Measurements from ENCODE around the gene C2orf72. TPM values are rescaled to one million over a fixed set of nuclear protein-coding genes. Genes with fewer than 3 reads are reported as not detected.
"Not testable (repeated sequence)": the region's sequence is repeated elsewhere in the genome, so short reads cannot be mapped to it uniquely, and the experiment has no call there.

Gene C2orf72
- total RNA-seq, 1 donor from 2014 or later, result not detected

DNA sequence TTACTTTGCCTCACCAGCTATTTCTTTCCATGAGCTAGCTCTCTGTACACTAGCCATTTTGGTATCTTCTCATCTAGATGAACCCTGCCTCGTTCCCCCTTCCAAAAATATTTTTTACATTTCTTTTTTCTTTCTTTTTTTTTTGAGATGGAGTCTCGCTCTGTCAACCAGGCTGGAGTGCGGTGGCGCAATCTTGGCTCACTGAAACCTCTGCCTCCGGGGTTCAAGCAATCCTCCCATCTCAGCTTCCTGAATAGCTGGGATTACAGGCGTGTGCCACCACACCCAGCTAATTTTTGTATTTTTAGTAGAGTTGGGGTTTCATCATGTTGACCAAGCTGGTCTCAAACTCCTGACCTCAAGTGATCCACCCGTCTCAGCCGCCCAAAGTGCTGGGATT is 30.2 kb downstream of the C2orf72 start:
- intact Hi-C loops (cut with micrococcal nuclease), result not testable (repeated sequence)

DNA sequence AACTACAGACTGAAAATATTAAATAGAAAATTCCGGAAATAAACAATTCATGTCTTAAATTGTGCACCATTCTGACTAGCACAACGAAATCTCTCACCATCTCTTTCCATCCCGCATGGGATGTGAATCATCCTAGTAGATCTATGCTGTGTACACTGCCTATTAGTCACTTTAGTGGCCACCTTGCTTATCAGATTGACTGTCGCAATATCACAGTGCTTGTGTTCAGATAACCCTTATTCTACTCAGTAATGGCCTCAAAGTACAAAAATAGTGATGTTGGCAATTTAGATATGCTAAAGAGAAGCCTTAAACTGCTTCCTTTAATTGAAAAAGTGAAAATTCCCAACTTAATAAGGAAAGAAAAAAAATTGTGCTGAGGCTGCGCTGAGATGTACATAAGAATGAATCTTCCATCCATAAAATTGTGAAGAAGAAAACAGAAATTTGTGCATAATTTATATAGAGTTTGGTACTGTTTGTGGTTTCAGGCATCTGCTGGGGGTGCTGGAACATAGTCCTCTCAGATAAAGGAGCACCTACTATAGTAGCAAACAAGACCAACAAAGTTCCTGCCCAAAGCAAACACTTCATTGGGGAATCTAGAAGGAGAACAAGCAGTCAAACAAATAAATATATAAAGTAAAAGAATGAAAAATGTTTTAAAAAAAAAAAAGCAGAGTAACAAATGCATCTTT is 31.4 kb downstream of the C2orf72 start:
- intact Hi-C loops (cut with micrococcal nuclease), result no loop called here

DNA sequence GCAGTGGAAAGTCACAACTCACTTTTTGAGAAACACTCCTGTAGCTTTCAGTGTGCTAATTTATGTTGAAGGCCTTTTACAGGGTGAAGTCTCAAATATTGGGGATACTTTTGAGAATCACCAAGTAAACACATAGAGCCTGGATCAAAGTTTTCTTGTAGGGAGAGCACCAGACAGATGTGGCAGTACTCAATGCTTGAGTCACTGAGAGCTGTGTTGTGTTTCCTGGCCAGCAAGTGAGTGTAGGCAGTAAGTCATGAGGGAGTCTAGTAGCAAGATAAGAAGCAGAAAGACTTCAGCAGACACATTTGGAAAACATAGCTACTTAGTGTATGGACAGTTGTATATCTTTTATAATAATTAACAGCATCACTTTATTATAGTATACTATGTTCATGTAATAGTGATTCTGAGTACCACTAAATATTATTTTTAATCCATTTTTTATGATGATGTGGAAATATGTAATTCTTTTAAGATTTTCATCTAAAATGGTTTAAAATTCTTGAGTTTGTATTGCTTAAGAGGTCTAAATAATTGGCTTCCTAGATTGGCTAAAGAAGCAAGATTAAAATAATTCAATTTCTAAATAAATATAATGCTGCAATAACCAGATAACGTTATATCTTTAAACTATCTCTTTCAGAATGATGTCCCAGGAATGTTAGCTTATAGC is 32.2 kb downstream of the C2orf72 start:
- intact Hi-C loops (cut with micrococcal nuclease), result no loop called here

DNA sequence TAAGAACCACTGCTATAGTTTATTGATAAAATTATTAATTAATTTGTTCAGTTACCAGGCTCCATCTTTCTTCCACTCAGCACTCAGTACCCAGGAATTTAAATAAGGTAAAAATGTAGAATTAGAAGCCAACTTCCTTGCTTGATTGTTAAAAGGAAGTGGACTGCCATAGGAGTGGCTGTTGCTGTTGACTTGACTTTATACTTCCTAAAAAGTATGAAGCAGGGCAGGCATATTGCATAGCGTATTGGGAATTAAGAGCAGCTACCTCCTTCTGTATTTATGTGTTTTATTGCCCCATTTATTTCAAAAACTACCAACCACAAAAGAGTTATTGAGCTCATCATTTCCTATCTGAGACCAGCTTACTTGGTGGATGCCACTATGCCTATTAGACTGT is 47.2 kb downstream of the C2orf72 start:
- intact Hi-C loops (cut with micrococcal nuclease), result no loop called here

DNA sequence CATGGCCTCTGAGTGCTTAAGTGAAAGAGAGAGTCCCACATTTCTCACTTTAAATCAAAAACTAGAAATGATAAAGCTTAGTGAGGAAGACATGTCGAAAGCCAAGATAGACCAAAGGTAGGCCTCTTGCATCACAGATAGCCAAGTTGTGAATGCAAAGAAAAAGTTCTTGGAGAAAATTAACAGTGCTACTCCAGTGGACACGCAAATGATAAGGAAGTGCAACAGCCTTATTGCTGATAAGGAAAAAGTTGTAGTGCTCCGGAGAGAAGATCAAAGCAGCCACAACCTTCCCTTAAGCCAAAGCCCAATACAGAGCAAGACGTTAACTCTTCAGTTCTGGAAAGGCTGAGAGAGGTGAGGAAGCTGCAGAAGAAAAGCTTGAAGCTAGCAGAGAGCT is 51.4 kb downstream of the C2orf72 start:
- intact Hi-C loops (cut with micrococcal nuclease), result no loop called here

DNA sequence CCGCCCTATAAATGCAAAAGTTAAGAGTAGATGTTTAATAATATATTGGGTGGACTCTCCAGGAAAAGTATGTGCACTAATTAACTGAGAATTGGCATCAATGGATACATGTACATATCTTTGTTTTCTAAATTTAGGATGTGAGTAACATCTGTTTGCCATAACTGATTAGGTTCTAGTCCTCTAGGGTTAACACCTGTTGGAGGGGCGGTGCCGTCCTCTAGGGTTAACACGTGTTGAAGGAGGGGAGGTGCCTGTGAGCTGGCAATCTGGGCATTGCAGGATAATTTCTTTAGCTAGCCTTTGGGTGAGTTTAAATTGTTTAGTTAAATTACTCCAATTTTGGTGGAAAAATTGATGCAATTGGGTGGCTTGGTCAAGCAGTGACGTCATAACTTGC is 56.6 kb downstream of the C2orf72 start:
- intact Hi-C loops (cut with micrococcal nuclease), result no loop called here

DNA sequence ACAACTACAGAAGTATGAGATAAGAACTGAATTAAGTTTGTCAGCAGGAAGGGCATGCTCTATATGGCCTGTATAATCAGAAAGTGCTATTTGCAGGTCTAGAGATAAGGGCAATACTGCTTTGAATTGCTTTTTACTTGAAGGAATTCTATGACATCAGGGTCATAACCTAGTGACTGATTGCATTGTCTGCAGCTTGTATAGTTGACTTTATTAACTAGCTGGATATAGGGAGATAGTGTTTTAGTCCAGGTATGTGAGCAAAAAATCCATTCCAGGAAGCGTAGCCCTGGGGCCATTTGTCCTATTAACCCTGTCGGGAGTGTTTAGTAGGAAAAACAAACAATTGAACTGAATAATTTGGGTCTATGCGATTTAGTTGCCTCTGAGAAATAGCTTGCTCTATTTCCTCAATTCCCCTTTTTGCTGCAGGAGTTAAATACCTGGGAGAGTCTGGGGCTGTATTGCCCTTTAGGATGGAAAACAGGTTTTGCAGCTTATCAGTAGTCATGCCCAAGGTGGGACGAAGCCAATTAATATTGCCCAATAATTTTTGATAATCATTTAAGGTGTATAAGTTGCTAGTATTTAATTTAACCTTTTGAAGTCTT is 57.5 kb downstream of the C2orf72 start:
- intact Hi-C loops (cut with micrococcal nuclease), result no loop called here

Other genes with a start within 250 kb of the C2orf72 start
- 15.8 and 16.7 TPM in 2 replicates for gene ITM2C, start 172.6 kb upstream of the C2orf72 start, total RNA-seq
- gene GPR55, start 112.3 kb upstream of the C2orf72 start, total RNA-seq, result 2.9 and 4.3 TPM in 2 replicates
- not detected in 2 replicates for gene SPATA3, start 41.4 kb upstream of the C2orf72 start, total RNA-seq
- 122 and 129 TPM in 2 replicates for gene PSMD1, start 19.3 kb downstream of the C2orf72 start, total RNA-seq
- 1.2 and 1.3 TPM in 2 replicates for gene HTR2B, start 87.5 kb downstream of the C2orf72 start, total RNA-seq
- 0.50 and 1.1 TPM in 2 replicates for gene ARMC9, start 161.1 kb downstream of the C2orf72 start, total RNA-seq